ENCODE data around the gene LAMTOR1. TPM values are rescaled to one million over a fixed set of nuclear protein-coding genes. Genes with fewer than 3 reads are reported as not detected.

The LAMTOR1 gene
- total RNA-seq, 1 donor from 2014 or later, result 87.2 TPM

DNA sequence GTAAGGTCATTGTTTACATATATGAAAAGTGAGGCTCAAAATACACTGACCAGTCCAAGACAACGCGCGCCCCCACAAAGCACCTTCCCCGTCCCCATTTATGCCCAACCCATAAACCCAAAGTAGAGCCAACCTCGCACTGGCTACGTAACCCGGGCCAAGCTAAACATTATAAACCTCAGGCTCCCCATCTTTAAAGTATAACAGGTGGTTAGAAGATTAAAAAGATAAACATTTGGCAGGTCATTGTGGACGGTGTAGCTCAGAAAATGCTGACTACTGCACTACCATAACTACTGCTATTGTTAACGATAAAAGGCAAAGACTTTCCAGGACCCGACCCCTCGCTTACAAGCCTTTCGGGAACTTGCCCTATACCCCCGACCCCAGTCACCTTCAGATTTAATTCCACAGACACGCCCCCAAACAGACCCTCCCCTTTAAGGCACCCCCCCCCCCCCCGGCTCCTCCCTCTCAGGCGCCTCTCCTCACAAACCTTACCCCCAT lies 23.2 kb downstream of the LAMTOR1 start:
- DNase-seq (no peak), ATAC-seq (ENCODE audit: low read depth) (peak; percentile 17)
- peak overlapping the region; percentile 95 for H3K4me3 Mint-ChIP-seq
- ChIA-PET POLR2A (interaction anchor here (0.6 to 1.1 kb wide), 5 partner anchors 24 to 1681 kb away, joined by 3 to 7 read pairs (median 3); partner anchors contain the start of genes ANAPC15 and RAB6A), CTCF (interaction anchor here (0.8 kb wide), 1 partner anchor 55 kb away, joined by 3 read pairs; no protein-coding TSS in a partner anchor)
- peaks cover 36% of the 10 kb centered on the region for H3K4me1 Mint-ChIP-seq
- H3K36me3 Mint-ChIP-seq (ENCODE audit: low read depth), result peaks cover 12% of the 10 kb centered on the region
- no peaks in the 10 kb centered on the region for H3K9me3 Mint-ChIP-seq
- H3K27me3 Mint-ChIP-seq, result no peaks in the 10 kb centered on the region
- TF ChIP-seq, protein P1, sequence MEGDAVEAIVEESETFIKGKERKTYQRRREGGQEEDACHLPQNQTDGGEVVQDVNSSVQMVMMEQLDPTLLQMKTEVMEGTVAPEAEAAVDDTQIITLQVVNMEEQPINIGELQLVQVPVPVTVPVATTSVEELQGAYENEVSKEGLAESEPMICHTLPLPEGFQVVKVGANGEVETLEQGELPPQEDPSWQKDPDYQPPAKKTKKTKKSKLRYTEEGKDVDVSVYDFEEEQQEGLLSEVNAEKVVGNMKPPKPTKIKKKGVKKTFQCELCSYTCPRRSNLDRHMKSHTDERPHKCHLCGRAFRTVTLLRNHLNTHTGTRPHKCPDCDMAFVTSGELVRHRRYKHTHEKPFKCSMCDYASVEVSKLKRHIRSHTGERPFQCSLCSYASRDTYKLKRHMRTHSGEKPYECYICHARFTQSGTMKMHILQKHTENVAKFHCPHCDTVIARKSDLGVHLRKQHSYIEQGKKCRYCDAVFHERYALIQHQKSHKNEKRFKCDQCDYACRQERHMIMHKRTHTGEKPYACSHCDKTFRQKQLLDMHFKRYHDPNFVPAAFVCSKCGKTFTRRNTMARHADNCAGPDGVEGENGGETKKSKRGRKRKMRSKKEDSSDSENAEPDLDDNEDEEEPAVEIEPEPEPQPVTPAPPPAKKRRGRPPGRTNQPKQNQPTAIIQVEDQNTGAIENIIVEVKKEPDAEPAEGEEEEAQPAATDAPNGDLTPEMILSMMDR (IDR thresholded peaks at IDR 0.05), result no peak
- intact Hi-C loops (cut with micrococcal nuclease), result loop anchor here (1.0 to 5.0 kb wide), 10 partner anchors 11 to 1902 kb away; partner anchors contain the start of genes ANAPC15, CLPB, LAMTOR1 and UCP2
- H3K27ac Mint-ChIP-seq, result peak overlapping the region; percentile 91

DNA sequence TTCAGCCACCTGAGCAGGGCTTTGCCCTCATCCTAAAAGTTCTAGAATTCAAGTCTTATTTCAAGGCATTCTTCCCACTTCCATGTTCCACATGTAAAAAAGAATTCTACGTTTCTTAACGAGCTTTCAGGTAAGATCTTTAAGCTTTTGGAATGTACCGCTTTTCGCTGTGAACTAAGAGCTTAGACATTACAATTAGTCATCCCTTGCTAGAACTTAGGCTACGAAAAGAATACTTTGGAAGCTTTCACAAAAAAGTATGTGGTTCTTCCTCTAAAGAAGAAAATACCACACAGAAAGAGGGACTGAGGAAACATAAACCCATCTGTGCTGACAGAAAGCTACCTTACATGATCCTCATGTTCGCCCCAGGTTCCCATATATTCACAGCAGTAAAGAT lies 24.6 kb downstream of the LAMTOR1 start:
- ATAC-seq (ENCODE audit: low read depth), result no peak
- TF ChIP-seq, protein P1 (IDR thresholded peaks at IDR 0.05), result no peak
- Mint-ChIP-seq H3K27ac (no peak overlapping the region), H3K36me3 (ENCODE audit: low read depth) (peaks cover 13% of the 10 kb centered on the region), H3K4me3 (no peak overlapping the region), H3K9me3 (no peaks in the 10 kb centered on the region), H3K4me1 (peaks cover 36% of the 10 kb centered on the region), H3K27me3 (no peaks in the 10 kb centered on the region)
- POLR2A ChIA-PET, result interaction anchor here (1.2 kb wide), 1 partner anchor 38 kb away, joined by 5 read pairs; no protein-coding TSS in a partner anchor
- no peak for DNase-seq
- CTCF ChIA-PET, result interaction anchor here (1.6 kb wide), 1 partner anchor 53 kb away, joined by 7 read pairs; no protein-coding TSS in a partner anchor
- intact Hi-C loops (cut with micrococcal nuclease), result no loop called here

DNA sequence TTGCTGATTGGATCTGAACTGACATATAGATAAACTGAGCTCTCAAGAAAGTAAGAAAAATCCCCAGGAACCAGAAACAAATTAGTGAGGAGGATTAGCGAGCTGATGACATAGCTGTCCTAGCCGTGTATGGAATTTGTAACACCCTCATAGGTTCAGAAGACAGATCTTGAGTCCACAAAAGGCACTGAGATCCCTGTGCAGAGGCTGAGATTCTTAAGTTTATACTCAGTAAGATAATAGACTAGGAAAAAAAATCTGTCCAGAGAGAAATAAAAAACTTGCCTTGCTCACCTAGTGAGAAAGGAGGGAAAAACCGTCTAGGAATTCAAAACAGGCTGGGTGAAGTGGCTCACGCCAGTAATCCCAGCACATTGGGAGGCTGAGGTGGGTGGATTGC lies 27.3 kb downstream of the LAMTOR1 start:
- Mint-ChIP-seq H3K9me3 (no peaks in the 10 kb centered on the region), H3K4me1 (peaks cover 25% of the 10 kb centered on the region), H3K27ac (no peak overlapping the region), H3K27me3 (no peaks in the 10 kb centered on the region), H3K4me3 (no peak overlapping the region), H3K36me3 (ENCODE audit: low read depth) (peaks cover 12% of the 10 kb centered on the region)
- CTCF ChIA-PET, result interaction anchor here (0.7 kb wide), 1 partner anchor 50 kb away, joined by 4 read pairs; no protein-coding TSS in a partner anchor
- intact Hi-C loops (cut with micrococcal nuclease), result no loop called here
- TF ChIP-seq, protein P1 (IDR thresholded peaks at IDR 0.05), result no peak
- no peak for ATAC-seq (ENCODE audit: low read depth)
- POLR2A ChIA-PET, result no interaction called here
- no peak for DNase-seq

DNA sequence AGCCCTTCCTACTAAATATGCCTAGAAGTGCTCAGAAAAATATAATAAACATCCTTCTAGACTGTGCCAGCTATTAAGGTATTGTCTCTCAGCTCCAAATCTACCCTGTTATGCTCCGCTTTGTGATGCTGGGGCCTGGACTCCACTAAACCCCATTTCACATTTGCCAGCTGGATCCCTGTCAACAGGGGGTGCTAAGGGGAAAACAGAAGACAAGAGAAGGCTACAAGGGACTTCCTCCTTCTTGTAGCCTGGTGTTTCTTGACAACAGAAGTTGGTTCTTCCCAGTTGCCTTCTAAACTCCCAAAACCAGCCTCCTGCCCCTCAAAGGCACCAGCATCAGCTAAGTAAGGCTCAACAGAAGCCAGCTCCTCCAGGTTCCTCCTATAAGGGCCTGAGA lies 28.0 kb downstream of the LAMTOR1 start:
- H3K9me3 Mint-ChIP-seq, result no peaks in the 10 kb centered on the region
- no peak overlapping the region for H3K27ac Mint-ChIP-seq
- no peaks in the 10 kb centered on the region for H3K27me3 Mint-ChIP-seq
- CTCF ChIA-PET, result interaction anchor here (0.7 kb wide), 1 partner anchor 50 kb away, joined by 4 read pairs; no protein-coding TSS in a partner anchor
- no peak for ATAC-seq (ENCODE audit: low read depth)
- H3K36me3 Mint-ChIP-seq (ENCODE audit: low read depth), result peaks cover 10% of the 10 kb centered on the region
- peaks cover 22% of the 10 kb centered on the region for H3K4me1 Mint-ChIP-seq
- TF ChIP-seq, protein P1 (IDR thresholded peaks at IDR 0.05), result no peak
- H3K4me3 Mint-ChIP-seq, result no peak overlapping the region
- intact Hi-C loops (cut with micrococcal nuclease), result no loop called here
- DNase-seq, result no peak
- POLR2A ChIA-PET, result interaction anchor here (1.1 kb wide), 1 partner anchor 32 kb away, joined by 3 read pairs; no protein-coding TSS in a partner anchor

DNA sequence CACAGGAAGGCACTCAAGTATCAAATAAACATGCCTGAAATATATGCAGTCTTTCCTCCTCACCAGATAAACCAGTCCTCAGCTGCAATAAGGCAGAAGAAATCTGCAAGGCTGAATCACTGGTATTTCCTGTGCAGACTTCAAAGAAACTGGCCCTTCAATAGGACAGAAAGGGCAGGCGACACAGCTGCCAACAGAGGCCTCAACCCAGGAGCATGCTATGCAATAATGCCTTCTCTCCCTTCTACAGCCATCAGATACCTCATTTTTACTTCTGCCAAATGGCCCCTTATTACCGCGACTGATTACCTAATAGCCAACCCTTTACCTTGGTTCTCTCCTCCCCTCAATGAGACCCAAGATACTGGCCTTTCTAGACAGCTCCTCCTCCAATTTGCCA lies 30.7 kb downstream of the LAMTOR1 start:
- TF ChIP-seq, protein P1 (IDR thresholded peaks at IDR 0.05), result no peak
- Mint-ChIP-seq H3K4me1 (peaks cover 27% of the 10 kb centered on the region), H3K4me3 (no peak overlapping the region), H3K36me3 (ENCODE audit: low read depth) (peaks cover 18% of the 10 kb centered on the region), H3K9me3 (no peaks in the 10 kb centered on the region), H3K27me3 (no peaks in the 10 kb centered on the region), H3K27ac (no peak overlapping the region)
- intact Hi-C loops (cut with micrococcal nuclease), result no loop called here
- ChIA-PET CTCF (interaction anchor here (1.7 kb wide), 1 partner anchor 47 kb away, joined by 8 read pairs; no protein-coding TSS in a partner anchor), POLR2A (interaction anchor here (0.6 to 0.9 kb wide), 3 partner anchors 21 to 46 kb away, joined by 3 to 7 read pairs (median 5); no protein-coding TSS in a partner anchor)
- no peak for DNase-seq
- no peak for ATAC-seq (ENCODE audit: low read depth)
